HK-2 (cell line): ENCODE results near the gene HSPG2.

ENCODE experiments used
- DNase-seq: peaks from one replicate; pipeline ENCODE4 v3.0.0-alpha.2; 2018; ENCODE audit not compliant: unreplicated experiment

Gene HSPG2

GRCh38 chr1:21824926-21825325 is 112.2 kb downstream of the HSPG2 start:
- DNase-seq, result no peak

DNA sequence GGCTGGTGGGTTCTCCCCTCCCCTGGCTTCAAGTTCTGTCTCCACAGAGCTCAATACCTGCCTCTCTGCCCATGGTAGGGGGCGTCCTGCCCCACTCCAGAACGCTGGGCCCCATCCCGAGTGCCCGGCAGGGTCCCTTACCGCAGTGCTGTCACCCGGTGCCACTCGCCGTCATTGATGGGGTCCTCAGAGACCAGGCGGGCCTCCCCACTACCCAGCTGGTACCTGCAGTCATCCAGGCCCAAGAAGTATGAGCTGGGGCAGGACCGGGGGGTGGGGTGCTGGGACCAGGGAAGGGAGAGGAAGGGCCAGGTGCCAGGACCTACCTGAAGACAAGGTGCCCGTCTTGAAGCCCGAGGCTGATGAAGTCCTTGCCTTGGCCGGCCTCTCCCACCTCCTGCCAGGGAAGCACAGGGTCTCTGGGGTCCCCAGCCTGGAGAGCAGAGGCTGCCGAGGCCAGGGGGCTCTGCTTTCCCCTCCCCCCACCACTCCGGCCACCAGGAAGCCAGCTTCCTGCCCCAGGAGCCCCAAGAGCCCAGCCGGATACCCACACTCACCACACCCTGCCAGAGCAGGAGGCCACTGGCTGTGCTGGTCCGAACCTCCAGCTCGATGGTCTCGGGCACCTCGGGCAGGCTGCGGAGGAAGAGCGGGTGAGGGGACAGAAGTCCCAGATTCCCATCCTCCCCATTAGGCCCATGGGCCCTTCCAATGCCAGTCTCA is 113.0 kb downstream of the HSPG2 start:
- DNase-seq, result no peak

DNA sequence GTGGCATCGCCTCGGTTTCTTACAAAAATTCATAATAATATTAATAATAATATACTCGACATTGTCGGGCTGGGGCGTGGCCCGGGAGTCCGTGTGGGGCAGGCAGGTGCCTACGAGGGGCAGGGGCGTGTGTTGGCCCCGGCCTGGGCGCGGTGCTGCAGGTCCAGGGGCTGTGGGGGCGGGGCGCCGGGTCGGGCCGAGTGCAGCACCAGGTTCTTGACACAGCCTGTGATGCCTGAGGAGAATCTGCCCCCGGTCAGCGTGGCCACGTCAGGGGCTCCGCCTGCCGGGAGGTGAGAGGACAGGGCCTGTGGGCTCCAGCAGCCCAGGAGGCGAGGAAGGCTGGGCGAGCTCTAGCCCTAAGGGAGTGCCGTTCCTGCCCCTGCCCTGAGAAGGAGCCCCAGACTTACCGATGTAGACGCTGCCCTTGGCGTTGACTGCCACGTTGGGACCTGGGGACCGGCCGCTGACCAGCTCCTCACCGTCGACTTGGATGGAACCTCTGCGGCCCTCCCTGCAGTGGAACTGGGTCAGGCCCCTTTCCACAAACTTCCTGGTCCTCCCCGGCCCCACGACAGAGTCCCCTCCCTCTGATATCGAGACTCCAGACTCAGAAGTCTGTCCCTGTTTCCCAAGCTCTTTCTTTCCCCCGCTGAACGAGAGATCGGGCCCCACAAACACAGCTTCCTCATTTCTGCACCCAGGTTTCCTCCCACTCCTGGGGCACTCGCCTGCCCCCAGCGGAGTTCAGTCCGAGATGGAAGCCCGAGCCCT is 113.7 kb downstream of the HSPG2 start:
- DNase-seq, result no peak

- no peak for DNase-seq
These were observed 114.8 kb downstream of the HSPG2 start for GRCh38 chr1:21822349-21822748.

DNA sequence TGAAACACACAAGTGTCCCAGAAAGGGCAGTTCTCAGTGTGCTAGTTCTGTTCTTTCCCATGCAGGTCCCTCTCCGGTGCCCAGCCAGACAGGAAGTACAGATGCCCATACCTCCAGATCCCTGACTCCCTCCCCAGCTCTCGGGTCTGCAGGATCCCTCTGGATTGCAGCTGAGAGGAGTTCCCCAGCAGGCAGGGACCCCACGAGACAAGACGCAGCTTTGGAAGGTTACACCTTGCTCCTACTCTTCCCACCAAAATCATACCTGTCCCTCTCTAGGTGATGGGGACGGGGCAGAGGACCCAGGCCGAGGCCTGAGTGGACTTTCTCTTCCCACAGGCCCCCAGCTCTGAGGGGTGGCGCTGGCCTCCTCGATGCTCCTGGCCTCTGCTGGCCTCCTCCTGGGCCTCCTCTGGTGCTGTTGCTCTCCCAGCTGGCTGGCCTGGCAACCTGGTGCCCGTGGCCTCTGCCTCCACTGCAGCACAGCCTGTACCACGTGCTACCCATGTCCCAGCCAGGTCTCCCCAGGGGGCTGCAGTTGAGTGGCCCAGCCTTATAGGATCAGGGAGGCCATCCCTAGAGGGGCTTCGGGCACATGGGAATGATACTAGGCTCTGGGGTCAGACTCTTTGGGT is 115.6 kb downstream of the HSPG2 start:
- no peak for DNase-seq

- no peak for DNase-seq
These were observed 116.4 kb downstream of the HSPG2 start for GRCh38 chr1:21820597-21821232.

DNA sequence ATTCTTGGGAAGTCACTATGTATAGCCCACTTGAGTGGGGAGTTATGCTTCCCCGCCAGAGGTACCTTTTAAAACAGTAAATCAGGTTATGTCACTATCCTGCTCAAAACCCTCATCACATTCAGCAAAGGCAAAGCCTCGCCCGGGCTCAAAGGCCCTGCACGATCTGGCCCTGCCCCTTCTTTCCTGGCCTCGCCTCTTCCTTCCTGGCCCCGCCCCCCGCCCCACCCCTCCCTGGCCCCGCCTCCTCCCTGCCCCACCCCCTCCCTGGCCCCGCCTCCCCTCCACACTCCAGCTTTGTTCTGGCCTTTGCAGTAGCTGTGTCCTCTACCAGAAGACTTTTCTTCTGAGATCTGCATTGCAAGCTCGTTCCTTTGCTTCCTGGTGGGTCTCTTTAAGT is 118.5 kb downstream of the HSPG2 start:
- DNase-seq, result peak; percentile 31

DNA sequence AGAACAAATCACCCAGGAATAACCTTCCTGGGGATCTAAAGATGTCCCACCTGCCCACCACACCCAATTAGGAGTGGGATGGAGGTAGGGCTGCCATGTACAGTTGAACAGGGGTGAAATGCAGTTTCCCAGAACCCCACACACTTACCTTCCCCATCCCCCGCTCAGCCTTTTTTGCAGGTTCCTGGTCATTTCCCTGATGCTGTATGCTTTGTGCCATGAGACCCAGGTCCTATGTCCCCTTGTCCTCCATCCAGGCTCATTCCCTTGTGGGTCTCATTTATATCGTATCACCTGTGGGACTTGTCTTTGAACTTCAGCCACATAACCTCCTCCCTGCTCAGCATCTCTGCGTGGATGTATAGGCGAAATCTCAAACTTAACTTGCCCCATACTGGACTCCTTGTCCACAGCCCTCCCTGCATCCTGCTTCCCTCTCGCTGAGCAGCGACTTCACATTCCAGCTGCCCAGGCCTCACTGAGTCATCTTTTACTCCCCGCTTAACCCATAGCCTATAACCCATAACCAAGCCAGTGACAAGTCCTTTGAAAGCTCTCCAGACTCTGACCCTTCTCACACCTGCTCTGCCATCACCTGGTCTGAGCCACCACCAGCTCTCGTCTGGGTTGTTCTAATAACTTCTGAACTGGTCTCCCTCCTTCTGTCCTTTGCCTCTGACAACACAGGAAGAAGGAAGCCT is 120.4 kb downstream of the HSPG2 start:
- DNase-seq, result peak; percentile 63

- DNase-seq, result no peak
These were observed 121.3 kb downstream of the HSPG2 start for GRCh38 chr1:21815724-21816321.

DNA sequence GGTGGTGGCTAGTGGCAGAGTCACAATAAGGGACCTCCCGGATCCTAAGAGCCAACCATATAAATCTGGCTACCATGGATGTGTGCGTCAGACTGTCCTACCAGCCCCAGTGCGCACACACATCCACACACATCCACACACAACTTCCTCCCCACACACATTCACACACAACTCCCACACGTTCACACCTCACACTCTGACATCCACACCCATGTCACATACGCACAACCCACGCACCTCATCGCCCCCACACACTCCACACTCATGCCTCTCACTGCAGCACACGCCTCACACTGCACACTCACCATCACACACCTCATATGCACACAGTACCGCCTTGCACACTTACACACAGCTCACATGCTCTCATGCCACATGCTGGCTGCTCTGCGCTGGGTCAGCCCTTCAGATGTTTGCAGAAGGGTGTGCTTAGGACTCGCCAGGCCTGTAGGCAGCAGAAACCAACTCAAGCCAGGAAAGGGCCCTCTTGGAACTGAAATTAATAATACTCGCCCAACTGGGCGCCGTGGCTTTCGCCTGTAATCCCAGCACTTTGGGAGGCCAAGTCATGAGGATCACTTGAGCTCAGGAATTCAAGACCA is 122.0 kb downstream of the HSPG2 start:
- no peak for DNase-seq

DNA sequence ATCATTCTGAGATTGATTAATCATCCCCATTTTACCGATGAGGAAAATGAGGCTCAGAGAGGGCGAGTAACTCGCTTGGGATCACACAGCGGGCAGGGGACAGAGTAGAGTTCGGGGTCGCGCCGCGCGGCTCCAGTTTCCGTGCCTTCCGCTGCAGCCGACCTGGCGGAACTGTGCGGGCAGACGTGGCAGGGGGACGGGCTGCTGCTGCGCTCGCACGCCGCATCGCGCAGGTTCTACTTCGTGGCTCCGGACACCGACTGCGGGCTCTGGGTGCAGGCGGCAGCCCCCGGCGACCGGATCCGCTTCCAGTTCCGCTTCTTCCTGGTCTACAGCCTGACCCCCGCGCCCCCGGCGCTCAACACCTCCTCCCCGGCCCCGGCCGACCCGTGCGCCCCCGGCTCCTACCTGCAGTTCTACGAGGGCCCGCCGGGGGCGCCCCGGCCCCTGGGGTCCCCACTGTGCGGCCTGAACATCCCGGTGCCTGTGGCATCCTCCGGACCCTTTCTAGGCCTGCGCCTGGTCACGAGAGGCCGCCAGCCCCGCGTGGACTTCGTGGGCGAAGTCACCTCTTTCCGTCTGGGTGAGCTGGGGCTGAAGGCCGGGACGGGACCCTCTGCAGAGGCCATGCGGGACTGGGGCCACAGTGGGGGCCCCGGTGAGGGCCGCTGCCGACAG is 122.7 kb downstream of the HSPG2 start:
- DNase-seq, result no peak

- DNase-seq, result no peak
These were observed 123.6 kb downstream of the HSPG2 start for GRCh38 chr1:21813542-21813941.

DNA sequence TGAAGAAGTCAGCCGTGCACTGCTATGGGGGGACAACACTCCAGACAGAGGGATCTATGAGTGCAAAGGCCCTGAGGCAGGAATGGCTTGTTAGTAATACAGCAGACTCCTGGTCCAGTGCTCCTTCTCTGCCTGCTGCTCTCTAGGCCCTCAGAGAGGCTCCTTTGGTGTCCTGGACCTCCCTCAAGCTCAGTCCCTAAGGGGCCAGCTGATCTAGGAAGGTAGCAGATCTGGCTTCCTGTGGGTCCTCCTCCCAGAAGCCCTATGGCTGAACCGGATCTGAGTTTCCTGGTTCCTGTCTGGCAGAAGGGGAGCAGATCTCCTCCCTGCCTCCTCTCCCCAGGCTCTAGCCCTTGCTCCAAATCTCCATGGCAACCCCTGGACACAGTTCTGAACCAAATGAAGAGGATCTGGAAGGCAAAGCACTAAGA is 125.2 kb downstream of the HSPG2 start, which contains the start of gene LDLRAD2:
Gene LDLRAD2, plus strand, starts transcription at position 391 of the 431 bp plus-strand sequence. CDS start 187 bp downstream, outside the sequence.
- no peak for DNase-seq

DNA sequence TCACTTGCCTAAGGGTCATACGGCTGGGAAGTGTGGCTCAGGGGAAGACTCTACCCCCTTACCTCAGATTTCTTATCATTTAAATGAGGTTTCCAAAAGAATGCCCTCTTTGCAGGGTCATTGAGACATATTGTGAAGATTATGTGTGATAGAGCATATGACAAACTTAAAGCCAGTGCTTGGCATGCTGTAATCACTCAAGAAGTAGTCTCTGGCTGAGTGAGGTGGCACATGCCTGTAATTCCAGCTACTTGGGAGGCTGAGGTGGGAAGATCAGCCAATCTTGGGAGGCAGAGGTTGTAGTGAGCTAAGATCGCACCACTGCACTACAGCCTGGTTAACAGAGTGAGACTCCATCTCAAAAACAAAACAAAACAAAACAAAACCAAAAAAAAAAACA is 132.6 kb downstream of the HSPG2 start:
- no peak for DNase-seq

DNA sequence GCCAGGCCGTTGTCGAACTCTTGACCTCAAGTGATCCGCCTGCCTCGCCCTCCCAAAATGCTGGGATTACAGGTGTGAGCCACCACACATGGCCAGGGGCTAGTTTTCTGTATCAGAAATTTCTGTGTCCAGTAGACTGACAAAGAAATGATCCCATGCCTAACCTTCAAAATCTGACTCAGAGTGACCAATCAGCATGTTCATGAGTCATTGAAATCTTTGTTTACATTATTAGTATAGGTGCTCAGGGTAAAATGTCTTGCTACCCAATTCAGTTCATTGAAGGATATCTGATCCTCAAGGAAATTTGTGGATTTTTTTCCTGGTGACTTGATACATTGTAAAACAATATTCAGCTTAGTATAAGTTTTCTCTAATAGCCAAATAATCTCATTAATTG is 136.0 kb downstream of the HSPG2 start:
- DNase-seq, result no peak

DNA sequence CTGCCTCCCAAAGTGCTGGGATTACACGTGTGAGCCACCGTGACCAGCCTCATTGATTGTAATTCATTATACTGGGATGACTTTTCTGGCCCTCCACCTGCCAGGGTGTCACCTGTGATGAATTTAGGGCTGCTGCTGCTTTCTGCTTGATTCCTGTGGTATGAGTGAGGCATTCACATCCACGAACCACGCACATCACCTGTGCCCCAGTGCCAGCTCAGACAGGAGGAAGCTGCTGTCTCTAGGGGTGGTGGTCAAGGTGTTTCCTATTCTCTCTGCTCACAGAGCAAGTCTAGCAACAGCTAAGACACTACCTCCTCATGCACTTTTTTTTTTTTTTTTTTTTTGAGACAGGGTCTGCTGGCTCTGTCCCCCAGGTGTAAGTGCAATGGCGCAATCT is 137.4 kb downstream of the HSPG2 start:
- no peak for DNase-seq

DNA sequence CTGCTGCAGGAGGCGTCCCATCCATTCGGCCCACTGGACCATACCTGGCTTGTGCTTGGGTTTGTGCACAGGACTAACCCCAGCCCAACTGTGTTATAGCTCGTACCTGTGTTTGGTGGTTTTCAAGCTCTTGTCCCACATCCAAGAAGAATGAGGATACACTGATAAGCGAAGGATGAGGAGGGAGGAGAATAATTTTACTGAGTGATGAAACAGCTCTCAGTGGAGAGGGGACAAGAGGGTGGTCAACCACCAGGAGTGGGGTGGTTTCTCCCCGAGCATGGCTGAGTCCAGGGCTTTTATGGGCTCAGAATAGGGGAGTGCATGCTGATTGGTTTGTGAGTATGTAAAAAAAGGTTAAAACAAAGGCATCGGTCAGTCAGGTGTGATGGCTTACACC is 142.0 kb downstream of the HSPG2 start:
- DNase-seq, result no peak

- no peak for DNase-seq
These were observed 142.5 kb downstream of the HSPG2 start for GRCh38 chr1:21794656-21795055.

DNA sequence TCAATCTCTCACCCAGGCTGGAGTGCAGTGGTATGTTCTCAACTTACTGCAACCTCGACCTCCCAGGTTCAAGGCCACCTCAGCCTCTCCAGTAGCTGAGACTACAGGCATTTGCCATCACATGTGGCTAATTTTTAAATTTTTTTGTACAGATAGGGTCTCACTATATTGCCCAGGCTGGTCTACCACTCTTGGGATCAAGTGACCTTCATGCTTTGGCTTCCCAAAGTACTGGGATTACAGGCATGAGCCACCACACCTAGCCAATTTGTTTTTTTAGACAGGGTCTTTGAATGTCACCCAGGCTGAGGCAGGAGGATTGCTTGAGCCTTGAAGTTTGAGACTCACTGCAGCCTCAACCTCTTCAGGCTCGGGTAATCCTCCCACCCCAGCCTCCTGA is 144.0 kb downstream of the HSPG2 start:
- no peak for DNase-seq

DNA sequence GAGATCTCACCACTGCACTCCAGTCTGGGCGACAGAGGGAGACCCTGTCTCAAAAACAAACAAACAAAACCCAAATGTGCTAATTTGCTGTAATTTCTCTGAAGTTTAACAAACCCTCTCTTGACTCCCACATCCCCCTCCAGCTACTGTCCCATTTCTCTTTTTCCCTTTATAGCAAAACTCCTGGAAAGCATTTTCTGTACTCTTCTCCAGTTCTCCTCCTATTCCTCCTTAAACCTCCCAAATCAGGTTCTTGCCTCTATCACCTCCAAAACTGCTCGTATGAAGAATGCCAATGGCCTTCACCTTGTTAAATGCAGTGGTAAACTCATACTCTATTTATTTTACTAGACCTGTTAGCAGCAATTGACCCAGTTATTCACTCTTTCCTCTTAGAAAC is 150.5 kb downstream of the HSPG2 start:
- no peak for DNase-seq
